Ovary (tissue), 9 donors: ENCODE results near the gene ZSCAN10. TPM values are rescaled to one million over a fixed set of nuclear protein-coding genes. Genes with fewer than 3 reads are reported as not detected.

Source experiments
- DNase-seq, 5 donors: peaks; one replicate each; pipeline ENCODE4 v3.0.0-alpha.2; 2019 to 2020
- H3K27ac ChIP-seq, 2 donors: fragments of 200-600 bp; one replicate each; pipeline versions ENCODE4 v1.5.1 to v1.8.0; 2019 to 2022
- H3K27me3 ChIP-seq: fragments of 200-600 bp; one replicate; pipeline ENCODE4 v1.8.0; 2022
- H3K36me3 ChIP-seq: fragments of 200-600 bp; sonication (generic); one replicate; pipeline ENCODE4 v1.5.1; 2019
- H3K4me1 ChIP-seq: one replicate; pipeline ENCODE4 v1.8.1; 2013; ENCODE audit warnings: mild to moderate bottlenecking, moderate library complexity; ENCODE audit not compliant: insufficient read depth
- H3K4me3 ChIP-seq: fragments of 200-600 bp; sonication (generic); one replicate; pipeline ENCODE4 v1.5.1; 2017
- H3K9me3 ChIP-seq, 2 donors: fragments of 200-600 bp in 1 of 2; sonication (generic) in 1 of 2; one replicate each; pipeline versions ENCODE4 v1.5.1 to v1.8.1; 2013 to 2019; ENCODE audit warnings: mild to moderate bottlenecking in 1 of 2, moderate library complexity in 1 of 2
- CTCF ChIP-seq, 3 donors: fragments of 450-650 bp in 2 of 3; fragments of 200-600 bp in 1 of 3; IDR thresholded peaks; one replicate each; pipeline versions ENCODE4 v1.5.1 to v1.8.0; 2016 to 2022; ENCODE audit warnings: antibody characterized with exemption in 3 of 3, mild to moderate bottlenecking in 1 of 3
- EP300 ChIP-seq: sonication (generic); formaldehyde crosslinking; IDR thresholded peaks from one replicate; pipeline ENCODE4 v1.6.1; 2017; ENCODE audit warnings: antibody characterized with exemption
- POLR2A ChIP-seq: fragments of 450-650 bp; IDR thresholded peaks from one replicate; pipeline ENCODE4 v1.6.1; 2017; ENCODE audit warnings: antibody characterized with exemption, mild to moderate bottlenecking, moderate library complexity
- WGBS, 3 donors: extraction: QIAGEN DNeasy Blood & Tissue Kit in 1 of 3; methylation state at CpG; one replicate each; pipeline versions ENCODE4 v1.1.5 to v1.1.7; 2013 to 2017; 5-methylcytosine and 5-hydroxymethylcytosine counted together
- intact Hi-C, 4 donors: fragments of 100-400 bp; cut with DNase I; formaldehyde crosslinking; loops; one replicate each; pipeline versions ENCODE4 v1.11.0 to v1.15.1; 2022 to 2023
- polyA plus RNA-seq, 2 donors: library from polyadenylated mRNA; stranded (reverse); fragments of 200-250 nt in 1 of 2; fragments of 350-450 nt in 1 of 2; fragmentation: Illumina TruSeq in 1 of 2; extraction: RNeasy Lipid Tissue Mini Kit (QIAGEN cat#74804) in 1 of 2; gene quantifications; one replicate each; pipeline ENCODE4 v1.2.3, GENCODE V29; 2013 to 2014
- total RNA-seq, 7 donors: library from RNA; depleted of rRNA in 2 of 7; stranded (reverse); fragments of >200 nt in 2 of 7; fragmentation: NEBNext Ultra II Directional in 3 of 7; extraction: Animal tissue kit (Norgen Biotek cat#: 25700) in 3 of 7; gene quantifications; one replicate each; pipeline versions ENCODE4 v1.1.0 to v1.2.4, GENCODE V29; 2016 to 2023
- donor health status: DM: no; HTN: no; CAD: no; lungs with moderate emphysema.
- donor health status: DM: no; HTN: no; CAD: no.
- donor health status: Bipolar disorder and iron deficiency.
- donor health status: DM: yes; HTN: yes; CAD: no.
- donor health status: DM: no; HTN: no; CAD: no.
- donor health status: DM: yes; HTN: yes; CAD: no.

The ZSCAN10 gene
- total and polyA plus RNA-seq, 9 donors: 0.06 to 0.69 (median 0.47) TPM; not detected in 6

- WGBS, 3 donors: 78 to 82% (median 79%) methylated on average over 16 of the region's 16 CpGs
- Histone ChIP-seq H3K27me3 (no peaks in the 10 kb centered on the region), H3K36me3 (no peaks in the 10 kb centered on the region), H3K4me1 (peaks cover 6% of the 10 kb centered on the region), H3K27ac (no peak overlapping the region), H3K4me3 (no peak overlapping the region), H3K9me3 (no peaks in the 10 kb centered on the region)
- DNase-seq: no peak
- intact Hi-C loops: no loop called here
- TF ChIP-seq EP300 (no peak), CTCF (IDR thresholded peaks at IDR 0.05) (no peak), POLR2A (no peak)
Observed at GRCh38 chr16:3120435-3120834, 21.3 kb upstream of the ZSCAN10 start.

- no peak overlapping the region for H3K4me3 ChIP-seq
- H3K9me3 ChIP-seq: no peaks in the 10 kb centered on the region
- no peak for DNase-seq
- no peaks in the 10 kb centered on the region for H3K36me3 ChIP-seq
- H3K4me1 ChIP-seq: peaks cover 5% of the 10 kb centered on the region
- TF ChIP-seq EP300 (no peak), CTCF (IDR thresholded peaks at IDR 0.05) (no peak), POLR2A (no peak)
- intact Hi-C loops: no loop called here
- 88 to 93% (median 88%) methylated on average over 57 of the region's 57 CpGs for WGBS, 3 donors
- no peak overlapping the region for H3K27ac ChIP-seq
- no peaks in the 10 kb centered on the region for H3K27me3 ChIP-seq
Observed at GRCh38 chr16:3119701-3120408, 20.8 kb upstream of the ZSCAN10 start.

- Histone ChIP-seq H3K4me3 (no peak overlapping the region), H3K27me3 (no peaks in the 10 kb centered on the region), H3K36me3 (no peaks in the 10 kb centered on the region), H3K4me1 (peaks cover 7% of the 10 kb centered on the region), H3K9me3 (no peaks in the 10 kb centered on the region), H3K27ac (no peak overlapping the region)
- intact Hi-C loops: no loop called here
- no peak for DNase-seq
- no peak for TF ChIP-seq POLR2A
- TF ChIP-seq CTCF (IDR thresholded peaks at IDR 0.05): no peak
- no peak for TF ChIP-seq EP300
- 92 to 97% (median 96%) methylated on average over 16 to 33 of the region's 33 CpGs for WGBS, 3 donors
Observed at GRCh38 chr16:3119286-3119685, 20.2 kb upstream of the ZSCAN10 start.

- Histone ChIP-seq H3K27me3 (no peaks in the 10 kb centered on the region), H3K27ac (no peak overlapping the region), H3K4me1 (peaks cover 11% of the 10 kb centered on the region), H3K4me3 (no peak overlapping the region), H3K36me3 (no peaks in the 10 kb centered on the region), H3K9me3 (no peaks in the 10 kb centered on the region)
- WGBS, 3 donors: 90 to 92% (median 92%) methylated on average over 20 of the region's 20 CpGs
- DNase-seq: no peak
- TF ChIP-seq POLR2A: no peak
- no peak for TF ChIP-seq CTCF (IDR thresholded peaks at IDR 0.05)
- TF ChIP-seq EP300: no peak
- intact Hi-C loops: no loop called here
Observed at GRCh38 chr16:3118846-3119245, 19.8 kb upstream of the ZSCAN10 start.
